Uterus (tissue), 2 donors: Measurements from ENCODE around the gene PPFIA4.

ENCODE experiments used
- CTCF ChIP-seq, 4 experiments: fragments of 200-600 bp in 2 of 4; fragments of 450-650 bp in 2 of 4; sonication (generic) in 2 of 4; IDR thresholded peaks; one replicate each; pipeline ENCODE4 v1.5.1; 2016 to 2019; ENCODE audit warnings: antibody characterized with exemption in 4 of 4, mild to moderate bottlenecking in 2 of 4, moderate library complexity in 1 of 4
- POLR2A ChIP-seq, 2 donors: fragments of 450-650 bp; IDR thresholded peaks; one replicate each; pipeline ENCODE4 v1.6.1; 2016; ENCODE audit warnings: antibody characterized with exemption in 2 of 2, mild to moderate bottlenecking in 1 of 2, moderate library complexity in 1 of 2

- no peak for TF ChIP-seq CTCF (IDR thresholded peaks at IDR 0.05)
- TF ChIP-seq POLR2A (IDR thresholded peaks at IDR 0.05): no peak
Measured at GRCh38 chr1:203128431-203128715, 102.1 kb downstream of the PPFIA4 start.
